ACHN (cell line): ENCODE results near the gene FAM110D.
A peak's percentile ranks its signal among the peaks of the same experiment; 100 is the strongest.

Source experiments
- DNase-seq: peaks from one replicate; pipeline ENCODE4 v3.0.0-alpha.2; 2015
- in situ Hi-C: cut with HindIII; loops from 2 replicates; pipeline ENCODE4 v1.10.0; 2017; ENCODE audit warnings: low sequenced_read_pairs, low pct_ligation_motif_present, low pct_unique_long_range_greater_than_20kb

FAM110D gene

DNA sequence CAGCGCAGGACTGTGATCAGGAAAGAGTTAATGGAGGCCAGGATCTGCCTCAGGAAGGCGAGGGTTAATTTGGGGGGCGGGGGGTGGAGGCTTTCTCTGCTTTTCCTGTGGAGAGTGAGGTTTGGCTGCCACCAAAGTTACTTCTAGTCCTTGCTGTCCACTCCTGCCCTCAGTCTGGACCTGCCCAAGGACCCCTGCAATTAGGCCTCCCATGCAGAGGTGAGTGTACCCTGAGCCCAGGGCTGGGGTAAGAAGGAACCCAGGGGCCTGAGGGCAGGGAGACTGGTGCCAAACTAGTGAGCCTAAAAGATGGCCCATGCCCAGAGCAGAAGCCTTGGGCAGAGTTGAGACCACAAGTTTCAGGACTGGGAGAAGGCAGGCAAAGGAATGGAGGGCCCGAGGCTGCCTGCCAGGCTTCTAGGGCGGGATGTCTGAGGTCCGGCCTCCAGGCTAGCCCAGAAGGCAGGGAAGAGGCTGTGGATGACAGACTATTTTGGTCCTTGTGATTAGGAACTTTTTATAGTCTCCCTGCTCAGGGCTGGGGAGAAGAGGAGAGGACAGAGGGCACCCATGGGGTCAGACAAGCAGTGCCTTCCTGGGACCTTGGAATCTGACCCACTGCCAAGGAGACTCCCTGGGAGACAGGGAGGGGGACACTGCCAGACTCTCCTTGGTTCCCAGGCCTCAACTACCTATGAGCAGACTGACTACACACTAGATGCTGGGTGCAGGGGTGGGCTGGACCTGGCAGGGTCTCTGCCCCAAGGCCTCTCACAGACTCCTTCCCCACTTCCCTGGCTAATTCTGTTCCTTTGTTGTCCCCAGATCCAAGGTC is at the start of gene FAM110D:
Gene FAM110D (plus strand): TSS at position 172 of the 835 bp plus-strand sequence. CDS start 2,213 bp downstream, outside the sequence.
- in situ Hi-C loops = no loop called here
- no peak for DNase-seq

DNA sequence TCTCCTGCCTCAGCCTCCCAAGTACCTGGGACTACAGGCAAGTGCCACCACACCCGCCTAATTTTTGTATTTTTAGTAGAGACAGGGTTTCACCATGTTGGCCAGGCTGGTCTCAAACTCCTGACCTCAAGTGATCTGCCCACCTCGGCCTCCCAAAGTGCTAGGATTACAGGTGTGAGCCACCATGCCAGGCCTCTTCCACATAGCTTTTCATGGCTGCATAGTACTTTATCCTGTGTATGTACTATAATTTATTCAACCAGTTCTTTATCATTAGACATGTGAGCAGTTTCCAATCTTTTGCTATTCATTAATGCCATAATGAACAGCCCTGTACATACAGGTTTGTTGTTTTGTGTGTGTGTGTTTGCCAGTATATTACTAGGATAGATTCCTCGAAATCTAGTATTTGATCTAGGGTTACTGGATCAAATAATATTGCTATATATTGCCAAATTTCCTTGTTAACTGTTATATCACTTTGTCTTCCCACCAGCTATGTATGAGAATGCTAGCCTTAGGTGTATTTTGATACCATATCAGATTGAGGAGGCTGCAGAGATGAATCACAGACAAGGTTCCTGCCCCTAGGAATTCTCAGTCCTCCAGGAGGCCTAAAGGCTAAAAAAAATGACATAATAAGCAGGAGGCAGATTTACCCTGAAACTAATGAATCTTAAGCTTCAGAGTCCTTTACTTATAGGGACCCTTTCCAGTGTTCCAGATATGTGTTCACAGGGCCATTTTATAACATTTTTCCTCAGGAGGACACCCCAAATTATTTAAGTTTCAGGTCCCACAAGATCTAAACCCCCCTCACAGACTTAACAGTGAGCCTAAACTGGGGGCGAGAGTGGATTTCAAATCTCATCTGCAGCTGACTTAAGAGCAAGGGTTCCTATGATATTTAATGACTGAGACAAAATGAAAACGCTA is 49.4 kb upstream of the FAM110D start:
- no peak for DNase-seq
- in situ Hi-C loops = no loop called here

GRCh38 chr1:26110731-26111529 is 47.9 kb upstream of the FAM110D start:
- in situ Hi-C loops = no loop called here
- peak; percentile 56 for DNase-seq

GRCh38 chr1:26111530-26112406 is 47.1 kb upstream of the FAM110D start, which contains the start of gene PDIK1L:
Gene PDIK1L, plus strand, starts transcription at chr1:26111824. Its CDS starts 2,485 bp downstream, at chr1:26114309.
- in situ Hi-C loops = no loop called here
- DNase-seq = peak; percentile 93

GRCh38 chr1:26112407-26112775 is 46.5 kb upstream of the FAM110D start:
- no peak for DNase-seq
- in situ Hi-C loops = no loop called here

DNA sequence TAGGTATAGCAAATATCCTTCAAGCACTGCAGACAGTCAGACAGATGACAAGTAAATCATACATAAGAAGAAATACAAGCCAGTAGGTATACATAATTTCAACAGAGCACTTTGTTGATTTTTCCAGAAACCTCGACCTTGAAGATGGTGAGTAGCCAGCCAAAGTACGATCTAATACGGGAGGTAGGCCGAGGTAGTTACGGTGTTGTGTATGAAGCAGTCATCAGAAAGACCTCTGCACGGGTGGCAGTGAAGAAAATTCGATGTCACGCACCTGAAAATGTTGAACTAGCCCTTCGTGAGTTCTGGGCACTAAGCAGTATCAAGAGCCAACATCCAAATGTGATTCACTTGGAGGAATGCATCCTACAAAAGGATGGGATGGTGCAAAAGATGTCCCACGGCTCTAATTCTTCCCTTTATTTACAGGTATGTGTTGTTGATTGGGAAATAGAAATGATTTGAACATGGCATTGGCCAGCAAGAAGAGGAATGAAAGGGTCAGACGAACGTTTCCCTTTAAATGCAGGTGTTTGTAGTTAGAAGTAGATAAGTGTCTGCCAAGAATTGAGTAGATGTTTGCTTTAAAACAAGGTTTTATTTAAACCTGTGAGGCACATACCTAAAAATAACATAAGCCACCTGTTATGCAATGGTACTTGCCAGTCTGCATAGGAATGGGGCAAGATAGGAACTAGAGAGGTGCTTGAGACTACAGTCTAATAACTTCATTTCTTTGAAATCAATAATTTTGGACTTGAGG is 44.5 kb upstream of the FAM110D start:
- DNase-seq = no peak
- in situ Hi-C loops = no loop called here

DNA sequence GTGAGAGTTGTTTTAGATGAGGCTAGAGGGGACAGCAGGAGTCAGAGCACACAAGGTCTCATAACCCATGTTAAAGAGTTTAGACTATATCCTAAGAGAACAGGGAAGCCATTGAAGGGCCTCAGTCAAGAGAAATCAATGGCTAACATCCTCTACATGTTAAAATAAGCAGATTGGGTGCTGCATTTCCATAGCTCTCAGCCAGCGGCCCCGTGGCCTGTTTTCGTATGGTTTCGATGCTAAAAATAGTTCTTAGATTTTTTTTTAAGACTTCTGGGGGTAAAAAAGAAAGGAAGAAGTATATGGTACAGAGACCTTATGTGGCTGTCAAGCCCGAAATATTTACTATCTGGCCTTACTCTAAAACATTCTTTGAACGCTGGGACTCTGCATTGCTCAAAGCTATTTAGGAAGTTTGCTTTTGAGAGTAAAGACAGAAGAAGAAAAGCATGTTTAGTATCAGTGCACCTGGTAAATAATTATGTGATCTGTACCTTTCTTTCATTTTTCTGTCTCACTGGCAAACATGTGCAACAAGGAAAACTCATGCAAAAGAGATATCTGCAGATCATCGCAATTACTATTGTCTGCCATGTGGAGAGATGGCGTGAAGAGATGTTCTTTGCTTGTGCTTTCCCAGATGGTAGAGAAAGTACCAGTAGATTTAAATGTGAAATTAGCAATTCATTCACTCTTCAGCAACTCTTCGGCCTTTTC is 38.8 kb upstream of the FAM110D start:
- DNase-seq = no peak
- in situ Hi-C loops = no loop called here

- in situ Hi-C loops = no loop called here
- no peak for DNase-seq
These were observed 36.8 kb upstream of the FAM110D start for GRCh38 chr1:26121854-26122773.

DNA sequence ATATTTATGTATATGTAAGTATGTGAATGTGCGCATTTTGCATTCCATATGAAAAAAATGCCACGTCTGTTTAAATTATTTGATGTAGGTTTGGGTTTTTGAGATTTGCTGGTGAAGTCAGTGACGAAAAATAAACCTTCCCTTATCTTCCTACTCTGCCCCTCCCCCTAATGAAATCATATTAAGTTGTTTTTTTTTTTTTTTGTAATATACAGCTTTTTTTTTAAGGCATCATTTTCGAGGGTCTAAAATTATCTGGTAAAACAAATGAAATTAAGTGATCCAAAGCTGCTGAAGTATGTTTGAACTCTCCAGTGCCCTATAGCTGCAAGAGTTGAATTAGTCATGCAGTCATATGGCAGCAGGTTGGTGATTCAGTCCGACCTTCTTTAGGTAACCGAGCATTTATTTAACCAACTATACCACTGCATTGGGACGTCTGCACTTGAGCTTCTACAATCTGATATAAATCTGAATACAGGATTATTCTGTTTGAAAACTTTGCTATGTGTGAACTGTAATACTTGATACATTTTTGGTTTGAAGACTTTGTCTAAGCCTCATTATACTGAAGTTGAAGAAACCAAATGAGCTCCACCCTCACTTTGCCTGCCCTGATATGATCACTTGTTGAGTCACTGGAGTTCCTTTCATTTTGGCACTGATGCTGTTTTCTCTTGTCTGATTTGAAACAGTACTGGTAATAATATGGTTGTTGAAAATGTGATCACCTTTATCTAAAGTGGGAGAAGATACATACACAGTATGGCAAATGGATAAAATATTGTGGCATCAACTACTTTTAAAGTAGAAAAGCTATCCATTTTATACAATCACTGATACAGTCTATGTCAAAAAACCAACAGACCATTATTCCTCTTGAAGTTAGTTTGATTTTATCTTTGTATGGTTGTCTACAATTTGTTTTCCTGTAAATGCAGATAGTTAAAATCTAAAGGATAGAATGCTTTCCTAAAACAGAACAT is 35.6 kb upstream of the FAM110D start:
- in situ Hi-C loops = no loop called here
- DNase-seq = peak; percentile 64

GRCh38 chr1:26124418-26125331 is 34.2 kb upstream of the FAM110D start:
- peak; percentile 31 for DNase-seq
- in situ Hi-C loops = no loop called here

DNA sequence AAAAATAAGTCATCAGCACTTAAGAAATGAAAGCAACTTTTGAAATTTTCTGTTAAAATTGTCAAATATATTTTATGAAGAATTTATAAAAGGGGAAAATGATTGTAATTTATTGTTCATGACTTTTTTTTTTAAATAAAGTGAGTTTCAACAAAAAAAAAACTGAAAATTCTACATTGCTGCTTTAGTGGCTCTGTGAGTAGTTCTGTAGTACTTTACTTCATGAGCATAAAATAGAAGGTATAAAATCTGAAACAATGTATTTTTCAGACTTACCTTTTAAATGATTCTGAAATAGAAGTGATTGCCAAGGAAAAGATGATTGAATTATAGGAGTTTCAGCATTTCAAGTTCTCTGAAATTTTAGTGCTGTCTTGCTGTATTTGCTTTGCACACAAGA is 33.5 kb upstream of the FAM110D start:
- in situ Hi-C loops = no loop called here
- DNase-seq = no peak

- DNase-seq = no peak
- in situ Hi-C loops = no loop called here
These were observed 32.9 kb upstream of the FAM110D start for GRCh38 chr1:26125946-26126320.

DNA sequence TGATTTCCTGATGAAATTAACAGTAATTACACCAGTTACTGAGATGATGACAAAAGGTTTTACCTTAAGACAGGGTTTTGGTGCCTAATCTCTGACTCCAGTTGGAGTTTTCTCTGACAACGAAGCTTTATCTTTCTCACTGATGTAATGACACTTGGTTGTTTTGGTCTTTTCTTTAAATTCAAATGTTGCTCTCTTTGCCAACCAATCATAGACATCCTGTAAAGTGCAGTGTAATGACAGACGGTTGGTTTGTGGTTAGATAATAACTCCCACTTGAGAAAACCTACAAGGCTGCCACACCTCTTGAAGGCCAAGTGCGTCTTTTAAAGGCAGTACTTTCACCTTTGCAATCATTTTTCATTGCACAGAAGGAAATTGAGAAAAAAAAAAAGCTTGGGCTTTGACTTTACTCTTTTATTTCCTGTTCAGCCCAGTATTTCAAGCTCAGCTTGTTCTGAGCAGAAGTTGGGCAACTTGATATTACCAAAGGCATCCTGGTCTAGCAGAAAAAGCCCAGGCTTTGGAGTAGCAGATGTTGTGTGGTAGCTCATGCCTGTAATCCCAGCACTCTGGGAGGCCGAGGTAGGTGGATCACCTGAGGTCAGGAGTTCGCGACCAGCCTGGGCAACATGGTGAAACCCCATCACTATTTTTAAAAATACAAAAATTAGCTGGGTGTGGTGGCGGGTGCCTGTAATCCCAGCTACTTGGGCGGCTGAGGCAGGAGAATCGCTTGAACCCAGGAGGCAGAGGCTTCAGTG is 32.4 kb upstream of the FAM110D start:
- in situ Hi-C loops = no loop called here
- DNase-seq = peak; percentile 81
